Muscle layer of colon (tissue), 2 donors: Measurements from ENCODE around the gene MTMR4.

Source experiments
- H3K27ac ChIP-seq: one replicate; pipeline ENCODE4 v1.7.0; 2013; ENCODE audit warnings: low read depth, mild to moderate bottlenecking, low read length, moderate library complexity
- H3K27me3 ChIP-seq, 2 donors: one replicate each; pipeline ENCODE4 v1.7.0; 2013; ENCODE audit warnings: low read length in 2 of 2, mild to moderate bottlenecking in 2 of 2; ENCODE audit not compliant: insufficient read depth in 2 of 2, control insufficient read depth in 1 of 2
- H3K36me3 ChIP-seq: one replicate; pipeline ENCODE4 v1.7.0; 2013; ENCODE audit warnings: mild to moderate bottlenecking, low read length; ENCODE audit not compliant: insufficient read depth
- H3K4me1 ChIP-seq: one replicate; pipeline ENCODE4 v1.7.0; 2013; ENCODE audit warnings: mild to moderate bottlenecking, low read length; ENCODE audit not compliant: insufficient read depth
- H3K4me3 ChIP-seq, 2 donors: one replicate each; pipeline ENCODE4 v1.7.0; 2013; ENCODE audit warnings: low read length in 2 of 2, low read depth in 1 of 2, mild to moderate bottlenecking in 1 of 2, moderate library complexity in 1 of 2
- H3K9ac ChIP-seq: one replicate; pipeline ENCODE4 v1.7.0; 2013; ENCODE audit warnings: low read length
- H3K9me3 ChIP-seq: one replicate; pipeline ENCODE4 v1.7.0; 2013; ENCODE audit warnings: mild to moderate bottlenecking, low read length
- donor health status: abdominal sarcoma.
- donor health status: Adenocarcinoma of cecum.

MTMR4 gene

DNA sequence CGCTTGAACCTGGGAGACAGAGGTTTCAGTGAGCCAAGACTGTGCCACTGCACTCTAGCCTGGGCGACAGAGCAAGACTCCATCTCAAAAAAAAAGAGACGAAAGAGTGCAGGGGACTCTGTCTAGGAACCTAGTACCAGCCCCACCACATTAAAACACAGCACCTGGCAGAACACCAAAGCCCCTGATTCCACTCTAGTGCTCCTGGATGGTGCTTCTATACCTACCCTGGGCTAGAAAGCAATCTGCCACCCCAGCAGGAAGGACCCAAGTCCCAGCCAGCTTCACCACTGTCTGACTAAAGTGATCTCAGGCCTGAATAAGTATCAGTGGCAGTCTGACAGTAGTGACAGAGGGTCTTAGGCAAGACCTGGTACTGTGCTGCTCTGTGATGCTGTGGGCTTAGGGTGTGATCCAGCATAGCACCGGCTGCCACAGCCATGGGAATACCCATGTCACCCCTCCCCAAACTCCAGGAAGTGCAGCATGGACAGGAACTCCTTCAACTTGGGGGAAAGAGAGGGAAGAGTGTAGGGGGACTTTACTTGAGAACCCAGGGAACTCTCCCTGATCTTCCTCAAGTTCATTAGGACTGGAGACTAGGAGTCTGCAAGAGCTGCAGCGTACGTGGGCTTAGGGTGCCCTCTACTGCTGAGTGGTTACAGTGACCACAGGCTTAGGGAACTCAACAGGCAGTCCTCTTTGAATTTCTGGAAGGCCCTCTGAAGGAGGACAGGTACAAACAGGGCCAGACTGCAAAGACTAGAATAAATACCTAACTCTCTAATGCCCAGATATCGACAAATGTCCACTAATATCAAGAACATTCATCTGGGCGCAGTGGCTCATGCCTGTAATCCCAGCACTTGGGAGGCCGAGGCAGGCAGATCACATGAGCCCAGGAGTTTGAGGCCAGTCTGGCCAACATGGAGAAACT is 67.1 kb downstream of the MTMR4 start:
- no peaks in the 10 kb centered on the region for H3K4me1 ChIP-seq
- H3K27me3 ChIP-seq: no peaks in the 10 kb centered on the region
- no peaks in the 10 kb centered on the region for H3K36me3 ChIP-seq
- H3K9me3 ChIP-seq: no peaks in the 10 kb centered on the region
- no peak overlapping the region for H3K27ac ChIP-seq
- H3K4me3 ChIP-seq: no peak overlapping the region
- H3K9ac ChIP-seq: no peak overlapping the region

- Histone ChIP-seq H3K36me3 (no peaks in the 10 kb centered on the region), H3K9me3 (no peaks in the 10 kb centered on the region), H3K4me1 (no peaks in the 10 kb centered on the region), H3K27ac (no peak overlapping the region), H3K27me3 (no peaks in the 10 kb centered on the region), H3K9ac (no peak overlapping the region), H3K4me3 (no peak overlapping the region)
Measured at GRCh38 chr17:58446086-58446485, 68.4 kb downstream of the MTMR4 start.
